ENCODE results near the gene ANKRD33. TPM values are rescaled to one million over a fixed set of nuclear protein-coding genes. Genes with fewer than 3 reads are reported as not detected.
A peak's percentile ranks its signal among the peaks of the same experiment; 100 is the strongest.

Gene ANKRD33
- total RNA-seq, 1 donor from 2014 or later: not detected

DNA sequence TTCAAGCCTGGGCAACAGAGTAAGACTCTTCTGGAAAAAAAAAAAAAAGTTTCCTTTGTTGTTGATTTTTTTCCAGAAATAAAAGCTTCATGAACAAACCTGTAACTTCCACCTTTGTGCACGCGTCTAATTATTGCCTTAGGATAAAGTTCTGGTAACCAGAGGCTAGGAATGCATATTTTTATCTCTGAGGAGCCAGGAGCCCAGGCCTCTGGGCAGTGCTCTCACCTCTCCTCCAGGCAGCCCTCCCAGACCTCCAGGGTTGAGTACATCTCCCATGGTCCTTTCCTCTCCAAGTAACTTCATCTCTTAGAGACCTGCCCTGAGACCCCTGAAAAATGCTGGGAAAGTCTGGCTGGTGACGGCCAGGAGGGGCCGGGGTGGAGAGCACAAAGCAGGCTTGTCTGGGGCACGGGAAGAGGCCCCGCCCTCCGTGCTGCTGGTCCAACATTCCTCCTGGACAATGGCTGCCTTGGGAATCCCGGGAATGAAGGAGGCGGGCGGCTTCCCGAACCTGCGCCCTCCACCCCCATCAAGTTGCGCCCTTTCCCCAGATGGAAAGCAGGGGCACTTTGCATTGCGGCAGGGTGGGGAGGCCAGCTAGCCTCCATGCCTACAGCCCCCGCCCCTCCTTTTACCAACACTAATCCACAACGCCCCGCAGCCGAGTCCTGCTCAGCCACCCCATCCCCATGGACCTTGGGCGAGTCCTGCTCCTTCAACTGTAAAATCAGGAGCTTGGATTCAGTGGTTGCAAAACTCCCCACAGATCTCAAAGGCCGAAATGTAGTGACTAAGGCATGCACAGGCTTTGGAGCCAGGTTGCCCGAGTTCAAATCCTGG, 32.1 kb upstream of the ANKRD33 start:
- DNase-seq (ENCODE audit: low read depth): peak; percentile 45

DNA sequence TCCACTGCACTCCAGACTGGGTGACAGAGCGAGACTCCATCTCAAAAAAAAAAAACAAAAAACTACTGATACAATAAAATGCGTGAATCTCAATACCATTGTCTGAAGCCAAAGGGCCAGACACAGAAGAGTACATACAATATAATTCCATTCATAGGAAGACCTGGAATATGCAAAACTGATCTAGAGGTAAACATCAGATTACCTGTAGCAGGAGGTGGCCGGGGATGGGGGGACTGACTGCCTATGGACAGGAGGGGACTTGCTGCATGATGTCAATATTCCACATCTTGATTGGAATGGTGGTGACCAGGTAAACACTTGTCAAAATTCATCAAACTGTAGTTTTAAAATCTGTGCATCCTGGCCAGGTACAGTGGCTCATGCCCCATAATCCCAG, 26.9 kb upstream of the ANKRD33 start:
- DNase-seq (ENCODE audit: low read depth): no peak

GRCh38 chr12:51862947-51863346, 25.0 kb upstream of the ANKRD33 start:
- DNase-seq (ENCODE audit: low read depth): no peak

DNA sequence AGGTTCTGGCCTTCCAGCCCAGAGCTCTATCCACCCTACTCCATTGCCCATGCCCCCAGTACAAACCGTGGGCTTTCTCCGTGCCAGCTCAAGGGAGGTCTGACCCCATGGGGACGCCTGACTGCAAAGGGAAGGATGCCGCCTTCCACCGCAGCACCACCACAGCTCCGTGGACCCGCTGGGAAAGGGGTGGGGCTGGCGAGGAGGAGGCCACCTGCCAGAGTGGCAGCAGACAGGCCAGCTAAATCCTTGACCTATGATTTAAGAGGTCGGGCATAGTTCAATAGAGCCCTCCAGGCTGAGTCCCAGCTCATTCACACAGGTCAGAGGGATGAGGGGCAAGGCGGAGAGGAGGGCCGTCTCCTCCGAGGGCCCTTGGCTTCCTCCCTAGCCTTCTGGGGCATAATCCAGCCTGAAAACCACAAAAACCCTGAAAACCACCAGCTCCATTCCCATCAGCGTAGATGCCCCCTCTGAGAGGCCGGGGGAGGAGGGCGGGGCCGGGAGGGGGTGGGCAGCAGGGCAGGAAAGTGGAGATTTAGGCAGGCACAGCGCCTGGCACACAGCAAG, 24.5 kb upstream of the ANKRD33 start:
- DNase-seq (ENCODE audit: low read depth): no peak

DNA sequence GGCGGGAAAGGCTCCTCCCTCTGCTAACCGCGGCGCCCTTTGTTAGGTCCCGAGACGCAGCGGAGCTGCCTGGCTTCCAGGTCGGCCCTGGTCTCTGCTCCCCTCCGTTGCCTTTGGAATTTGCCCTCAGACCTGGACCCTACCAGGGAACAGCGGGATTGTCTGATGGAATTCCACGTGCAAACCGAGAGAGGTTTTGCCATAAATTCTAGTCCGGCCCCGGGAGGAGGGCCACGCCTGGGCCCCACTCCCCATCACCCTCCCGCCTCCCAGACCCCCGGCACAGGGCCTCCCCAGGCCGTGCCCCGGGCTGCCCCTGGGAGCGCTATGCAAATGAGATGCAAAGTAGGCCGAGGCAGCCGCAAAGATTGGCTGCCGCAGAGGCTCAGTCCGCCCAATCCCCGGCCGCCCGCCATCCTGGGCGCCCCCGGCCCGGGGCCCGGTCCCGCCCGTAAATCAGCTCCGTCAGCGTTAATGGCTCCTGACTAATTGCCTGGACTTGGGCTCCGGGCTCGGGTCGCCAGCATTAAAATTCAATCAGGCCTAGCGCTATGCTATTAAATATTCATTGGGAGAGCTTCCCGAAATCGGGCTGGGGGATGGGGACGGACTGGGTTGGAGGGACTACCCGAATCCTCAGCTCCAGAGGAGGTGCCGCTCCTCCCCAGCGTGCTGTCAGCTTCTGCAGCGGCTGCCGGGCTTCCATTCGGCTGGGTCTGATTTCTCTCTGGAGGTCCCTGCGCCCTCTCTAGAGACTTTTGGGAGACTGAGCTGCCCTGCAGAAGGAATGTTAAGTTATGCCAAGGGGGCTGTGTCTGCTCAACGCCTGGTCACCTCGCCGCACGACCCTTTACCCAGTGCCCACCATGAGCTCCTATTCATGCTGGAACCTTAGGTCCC, 23.7 kb upstream of the ANKRD33 start:
- no peak for DNase-seq (ENCODE audit: low read depth)

GRCh38 chr12:51864833-51865670, 22.9 kb upstream of the ANKRD33 start:
- DNase-seq (ENCODE audit: low read depth): no peak

DNA sequence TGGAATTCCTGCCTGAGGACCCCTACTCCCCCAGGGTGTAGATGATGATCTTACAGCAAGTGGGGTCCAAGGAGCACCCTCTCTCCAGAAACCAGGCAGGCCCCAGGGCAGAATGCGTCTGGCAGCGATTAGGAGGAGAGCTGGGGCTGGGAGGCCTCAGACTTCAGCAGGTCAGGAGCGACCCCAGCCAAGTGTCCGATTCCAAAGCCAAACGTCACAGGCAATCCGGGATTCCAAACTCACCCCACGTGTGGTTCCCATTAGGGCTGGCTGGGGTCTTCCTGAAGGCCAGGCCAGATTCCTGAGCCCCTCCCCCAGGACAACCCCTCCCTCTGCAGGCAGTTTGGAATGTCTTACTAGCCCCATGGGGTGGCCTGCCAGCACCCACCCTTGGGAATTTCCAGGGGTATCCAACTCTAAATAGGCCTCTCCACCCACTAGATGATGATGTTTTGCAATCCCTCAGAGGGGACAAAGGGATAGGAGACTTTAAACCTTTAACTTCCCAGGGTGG, 22.1 kb upstream of the ANKRD33 start:
- no peak for DNase-seq (ENCODE audit: low read depth)

DNA sequence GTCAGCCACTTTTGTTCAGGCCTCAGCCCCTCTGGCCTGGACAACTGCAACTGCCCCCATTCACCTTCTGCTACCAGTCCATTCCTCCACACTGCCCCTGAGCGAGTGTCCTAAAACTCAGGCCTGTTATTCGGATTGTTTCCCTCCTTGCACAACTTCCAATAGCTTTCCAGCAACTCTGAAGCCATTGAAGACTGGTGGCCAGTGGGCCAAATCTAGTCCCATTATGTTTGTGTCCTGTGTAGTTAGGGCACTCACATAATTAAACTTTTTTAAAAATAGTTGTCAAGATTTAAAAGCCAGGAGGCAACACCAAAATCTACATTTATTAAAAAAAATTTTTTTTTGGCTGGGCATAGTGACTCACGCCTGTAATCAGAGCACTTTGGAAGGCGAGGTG, 21.6 kb upstream of the ANKRD33 start:
- no peak for DNase-seq (ENCODE audit: low read depth)

DNA sequence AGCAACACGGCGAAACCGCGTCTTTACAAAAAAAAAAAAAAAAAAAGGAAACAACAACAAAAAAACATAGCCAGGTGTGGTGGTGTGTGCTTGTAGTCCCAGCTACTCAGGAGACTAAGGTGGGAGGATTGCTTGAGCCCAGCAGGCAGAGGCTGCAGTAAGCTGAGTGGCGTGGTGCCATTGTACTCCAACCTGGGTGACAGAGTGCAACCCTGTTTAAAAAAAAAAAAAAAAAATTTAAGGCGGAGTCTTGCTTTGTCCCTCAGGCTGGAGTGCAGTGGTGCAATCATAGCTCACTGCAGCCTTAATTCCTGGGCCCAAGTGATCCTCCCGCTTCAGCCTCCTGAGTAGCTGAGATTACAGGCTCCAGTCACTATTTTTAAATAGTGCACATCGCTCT, 21.1 kb upstream of the ANKRD33 start:
- DNase-seq (ENCODE audit: low read depth): no peak

DNA sequence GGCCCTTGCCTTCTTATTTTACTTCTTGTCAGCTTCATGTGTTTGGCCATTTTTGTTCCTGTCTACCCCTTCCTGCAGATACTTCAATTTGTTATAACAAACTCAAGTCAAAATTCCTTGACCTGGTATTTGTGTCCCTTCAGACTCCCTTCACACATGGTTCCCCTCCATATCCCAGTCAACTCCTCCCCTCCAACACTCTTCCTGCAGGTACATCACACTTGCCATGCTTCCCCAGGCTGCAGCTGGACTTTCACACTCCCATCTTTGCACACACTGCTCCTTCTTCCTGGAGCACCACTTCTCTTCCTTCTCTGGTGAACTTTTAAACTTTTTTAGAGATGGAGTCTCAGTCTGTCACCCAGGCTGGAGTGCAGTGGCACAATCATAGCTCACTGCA, 20.5 kb upstream of the ANKRD33 start:
- no peak for DNase-seq (ENCODE audit: low read depth)

GRCh38 chr12:51867796-51868428, 20.0 kb upstream of the ANKRD33 start:
- DNase-seq (ENCODE audit: low read depth): no peak

GRCh38 chr12:51868821-51869495, 18.9 kb upstream of the ANKRD33 start:
- no peak for DNase-seq (ENCODE audit: low read depth)

- DNase-seq (ENCODE audit: low read depth): no peak
Observed at GRCh38 chr12:51869496-51869865, 18.4 kb upstream of the ANKRD33 start.

GRCh38 chr12:51869931-51870330, 18.0 kb upstream of the ANKRD33 start:
- no peak for DNase-seq (ENCODE audit: low read depth)

GRCh38 chr12:51870504-51870903, 17.4 kb upstream of the ANKRD33 start:
- no peak for DNase-seq (ENCODE audit: low read depth)

- peak; percentile 35 for DNase-seq (ENCODE audit: low read depth)
Observed at GRCh38 chr12:51871126-51871525, 16.8 kb upstream of the ANKRD33 start.

DNA sequence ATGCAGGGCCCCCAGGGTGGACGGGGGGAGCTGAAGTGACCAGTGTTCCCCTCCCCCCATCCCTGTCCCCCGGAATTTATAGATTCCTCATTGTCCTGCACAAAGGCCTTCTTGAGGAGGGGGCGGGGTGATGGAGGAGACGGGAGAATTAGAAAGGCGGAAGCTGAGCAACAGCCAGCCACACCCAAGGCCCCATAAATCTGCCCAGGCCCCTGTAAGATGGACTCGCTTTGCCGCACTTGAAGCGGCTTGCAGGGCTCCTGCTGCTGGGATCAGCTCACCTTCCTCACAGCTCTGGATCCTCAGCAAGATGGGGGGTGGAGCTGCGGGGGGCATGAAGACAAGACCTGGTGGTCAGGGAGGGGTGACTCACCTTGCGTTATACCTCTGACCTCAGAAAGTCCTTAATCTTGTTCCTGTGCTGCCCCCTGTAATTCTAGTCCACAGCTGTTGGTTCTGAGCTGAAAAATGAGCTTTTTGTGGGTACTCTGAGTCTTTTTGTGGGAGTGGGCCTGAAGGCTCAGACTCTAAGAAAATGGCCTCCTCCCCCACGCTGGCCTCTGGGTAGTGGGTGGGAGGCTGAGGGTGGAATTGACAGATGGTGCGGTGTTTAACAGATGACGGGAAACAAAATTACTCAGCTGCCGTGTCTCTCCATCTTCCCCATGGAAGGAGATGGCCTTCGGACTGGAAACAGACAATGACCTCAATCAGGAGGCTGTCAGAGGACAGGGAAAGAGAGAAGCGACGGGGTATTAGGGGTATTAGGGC, 15.8 kb upstream of the ANKRD33 start:
- peak; percentile 59 for DNase-seq (ENCODE audit: low read depth)

DNA sequence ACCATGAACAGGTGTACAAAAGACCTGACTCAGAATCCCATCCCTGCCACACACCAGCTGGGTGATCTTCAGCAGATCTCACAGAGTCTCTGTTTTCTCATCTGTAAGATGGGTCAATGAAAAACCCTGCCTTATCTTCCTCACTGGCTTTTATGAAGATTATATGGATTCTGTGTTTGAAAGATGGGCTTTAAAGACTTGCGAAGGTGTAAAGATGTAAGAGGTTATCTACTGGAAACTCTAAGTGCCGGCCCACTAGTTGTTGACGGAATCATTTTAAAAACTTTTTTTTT, 15.3 kb upstream of the ANKRD33 start:
- no peak for DNase-seq (ENCODE audit: low read depth)
